GM23248 (cell line): ENCODE measurements around the gene DNAI1.

ENCODE experiments used
- EZH2 ChIP-seq: fragments of 200-600 bp; sonication (generic); IDR thresholded peaks from 2 replicates; pipeline ENCODE4 v1.6.1; 2018; ENCODE audit warnings: antibody characterized with exemption, mild to moderate bottlenecking; ENCODE audit not compliant: insufficient read depth, poor library complexity, severe bottlenecking
- EZH2phosphoT487 ChIP-seq: fragments of 200-600 bp; sonication (generic); IDR thresholded peaks from 2 replicates; pipeline ENCODE4 v1.6.1; 2018; ENCODE audit warnings: antibody characterized with exemption, moderate library complexity, mild to moderate bottlenecking, low read depth; ENCODE audit not compliant: insufficient read depth

DNA sequence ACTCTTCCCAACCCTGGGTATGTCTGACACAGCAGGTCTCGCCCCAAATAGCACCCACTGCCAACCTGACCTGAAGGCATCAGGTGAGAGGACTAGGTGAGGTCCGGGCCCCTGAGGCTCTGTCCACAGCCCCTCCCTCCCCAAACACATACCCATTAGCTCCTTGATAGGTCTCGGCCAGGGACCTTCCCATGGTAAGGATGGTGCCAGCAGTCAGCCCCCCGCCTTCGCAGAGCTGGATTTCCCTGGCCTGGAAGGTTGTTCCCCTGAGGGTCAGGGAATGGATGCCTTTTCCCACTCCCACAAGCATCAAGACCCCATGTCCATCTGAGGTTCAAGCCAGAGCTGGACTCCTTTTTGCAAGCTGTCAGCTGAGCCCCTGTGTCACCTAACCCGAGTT, 61.5 kb downstream of the DNAI1 start:
- TF ChIP-seq EZH2phosphoT487 = no peak
- TF ChIP-seq EZH2 = no peak
